Cardiac muscle cell (in vitro differentiated cells and primary cell): ENCODE results near the gene ARHGEF40. TPM values are rescaled to one million over a fixed set of nuclear protein-coding genes. Genes with fewer than 3 reads are reported as not detected.
A peak's percentile ranks its signal among the peaks of the same experiment; 100 is the strongest.

Source experiments
- DNase-seq, 2 donors: peaks; one replicate each; pipeline versions ENCODE4 v3.0.0 to v3.0.0-alpha.2; 2010 to 2017; ENCODE audit warnings: low read depth in 1 of 2, low spot score in 1 of 2
- H3K27ac ChIP-seq: fragments of 200-600 bp; sonication (generic); 2 replicates; pipeline ENCODE4 v1.5.1; 2016
- H3K27me3 ChIP-seq: fragments of 200-600 bp; sonication (generic); 2 replicates; pipeline ENCODE4 v1.6.0; 2016; ENCODE audit warnings: control low read depth
- H3K36me3 ChIP-seq: fragments of 200-600 bp; sonication (generic); 2 replicates; pipeline ENCODE4 v1.5.1; 2016; ENCODE audit warnings: control low read depth
- H3K4me1 ChIP-seq: fragments of 200-600 bp; sonication (generic); 2 replicates; pipeline ENCODE4 v1.8.1; 2017; ENCODE audit warnings: low read depth, mild to moderate bottlenecking, mixed run types
- H3K4me3 ChIP-seq: fragments of 200-600 bp; sonication (generic); 2 replicates; pipeline ENCODE4 v1.5.1; 2016; ENCODE audit warnings: mild to moderate bottlenecking
- H3K9me3 ChIP-seq: fragments of 200-600 bp; sonication (generic); 2 replicates; pipeline ENCODE4 v1.5.1; 2017; ENCODE audit warnings: low read depth, mild to moderate bottlenecking, control low read depth
- CTCF ChIP-seq: IDR thresholded peaks from 2 replicates; pipeline ENCODE4 v1.5.1; 2012; ENCODE audit warnings: low read depth, mild to moderate bottlenecking, low read length
- polyA plus RNA-seq: library from polyadenylated mRNA; unstranded; fragments of >200 nt; fragmentation: Nextera tagmentation; extraction: Ambion mirVana; gene quantifications from 2 replicates; pipeline ENCODE4 v1.2.1, GENCODE V29; 2016
- total RNA-seq: library from RNA; depleted of rRNA; stranded (reverse); fragments of >200 nt; gene quantifications from 2 replicates; pipeline ENCODE4 v1.2.3, GENCODE V29; 2016

The ARHGEF40 gene
- total and polyA plus RNA-seq, 2 experiments from 2014 or later = 26.4 to 41.7 TPM

- peak within 1 kb of the TSS; percentile 92 for H3K27ac ChIP-seq
- H3K9me3 ChIP-seq = no peaks in the 10 kb centered on the region
- H3K27me3 ChIP-seq = no peaks in the 10 kb centered on the region
- H3K4me3 ChIP-seq = peak within 1 kb of the TSS; percentile 65
- H3K4me1 ChIP-seq = peaks cover 35% of the 10 kb centered on the region
- peak; percentile 75 to 96 for DNase-seq
- peaks cover 10% of the 10 kb centered on the region for H3K36me3 ChIP-seq
- no peak for TF ChIP-seq CTCF
Measured at GRCh38 chr14:21024585-21025370, 45.3 kb upstream of the ARHGEF40 start, which contains the start of gene NDRG2. Gene NDRG2 (minus strand): TSS chr14:21025061. CDS start chr14:21023315, 1,746 bp downstream.

GRCh38 chr14:21025371-21026273, 44.5 kb upstream of the ARHGEF40 start:
- H3K27ac ChIP-seq = peak overlapping the region; percentile 92
- peaks cover 9% of the 10 kb centered on the region for H3K36me3 ChIP-seq
- no peaks in the 10 kb centered on the region for H3K27me3 ChIP-seq
- TF ChIP-seq CTCF = no peak
- peak overlapping the region; percentile 65 for H3K4me3 ChIP-seq
- DNase-seq = peak; percentile 59 to 91
- H3K4me1 ChIP-seq = peaks cover 35% of the 10 kb centered on the region
- H3K9me3 ChIP-seq = no peaks in the 10 kb centered on the region

- TF ChIP-seq CTCF = no peak
- DNase-seq = no peak
- Histone ChIP-seq H3K4me3 (peak overlapping the region; percentile 65), H3K27ac (peak overlapping the region; percentile 92), H3K9me3 (no peaks in the 10 kb centered on the region), H3K36me3 (peaks cover 1% of the 10 kb centered on the region), H3K27me3 (no peaks in the 10 kb centered on the region), H3K4me1 (peaks cover 35% of the 10 kb centered on the region)
Measured at GRCh38 chr14:21026274-21026987, 43.7 kb upstream of the ARHGEF40 start.

- Histone ChIP-seq H3K4me1 (peaks cover 35% of the 10 kb centered on the region), H3K27ac (peak overlapping the region; percentile 92), H3K36me3 (no peaks in the 10 kb centered on the region), H3K4me3 (no peak overlapping the region), H3K9me3 (no peaks in the 10 kb centered on the region), H3K27me3 (no peaks in the 10 kb centered on the region)
- DNase-seq = peak in 1 of 2 donors; percentile 54
- TF ChIP-seq CTCF = no peak
Measured at GRCh38 chr14:21026988-21027315, 43.2 kb upstream of the ARHGEF40 start.

GRCh38 chr14:21029917-21030316, 40.2 kb upstream of the ARHGEF40 start, which contains the start of gene TPPP2:
Gene TPPP2 (plus strand): TSS chr14:21030217. CDS start chr14:21030582, 365 bp downstream.
- DNase-seq = no peak
- Histone ChIP-seq H3K36me3 (no peaks in the 10 kb centered on the region), H3K4me1 (peaks cover 24% of the 10 kb centered on the region), H3K4me3 (no peak within 1 kb of the TSS), H3K9me3 (no peaks in the 10 kb centered on the region), H3K27me3 (no peaks in the 10 kb centered on the region), H3K27ac (no peak within 1 kb of the TSS)
- no peak for TF ChIP-seq CTCF
